MM.1S (cell line): ENCODE measurements around the gene SEZ6L.

ENCODE experiments used
- DNase-seq: peaks from one replicate; pipeline ENCODE4 v3.0.0-alpha.2; 2015
- H2AFZ ChIP-seq: fragments of 300-600 bp; sonication (generic); 2 replicates; pipeline ENCODE4 v1.6.0; 2016; ENCODE audit warnings: antibody characterized with exemption, low read length
- H3F3A ChIP-seq: fragments of 300-600 bp; sonication (generic); 2 replicates; pipeline ENCODE4 v1.6.1; 2016; ENCODE audit warnings: mild to moderate bottlenecking, antibody characterized with exemption, low read length, moderate library complexity, mixed read lengths; ENCODE audit not compliant: insufficient read depth
- H3K27ac ChIP-seq: fragments of 300-600 bp; sonication (generic); 2 replicates; pipeline ENCODE4 v1.5.1; 2016; ENCODE audit warnings: mild to moderate bottlenecking, low read length
- H3K27me3 ChIP-seq: fragments of 300-600 bp; sonication (generic); replicated peaks from 2 replicates; pipeline ENCODE4 v1.6.0; 2016; ENCODE audit warnings: low read length; ENCODE audit not compliant: insufficient read depth
- H3K36me3 ChIP-seq: fragments of 300-600 bp; sonication (generic); replicated peaks from 2 replicates; pipeline ENCODE4 v1.6.1; 2016; ENCODE audit warnings: mild to moderate bottlenecking, low read length, mixed read lengths; ENCODE audit not compliant: insufficient read depth
- H3K4me1 ChIP-seq: fragments of 300-600 bp; sonication (generic); 2 replicates; pipeline ENCODE4 v1.6.1; 2016; ENCODE audit warnings: low read length, mixed read lengths
- H3K4me2 ChIP-seq: fragments of 300-600 bp; sonication (generic); 2 replicates; pipeline ENCODE4 v1.6.0; 2016; ENCODE audit warnings: low read depth, low read length
- H3K4me3 ChIP-seq: fragments of 300-600 bp; sonication (generic); 2 replicates; pipeline ENCODE4 v1.5.1; 2016; ENCODE audit warnings: low read length, mixed read lengths
- H3K79me2 ChIP-seq: fragments of 300-600 bp; sonication (generic); 2 replicates; pipeline ENCODE4 v1.6.1; 2016; ENCODE audit warnings: mixed run types, low read length, mixed read lengths
- H3K9ac ChIP-seq: fragments of 300-600 bp; sonication (generic); 2 replicates; pipeline ENCODE4 v1.6.1; 2016; ENCODE audit warnings: low read length, mixed read lengths
- H3K9me2 ChIP-seq: fragments of 300-600 bp; sonication (generic); replicated peaks from 2 replicates; pipeline ENCODE4 v1.6.1; 2016; ENCODE audit warnings: mild to moderate bottlenecking, low read length, mixed read lengths; ENCODE audit not compliant: insufficient read depth
- H3K9me3 ChIP-seq: fragments of 300-600 bp; sonication (generic); replicated peaks from 2 replicates; pipeline ENCODE4 v1.6.1; 2016; ENCODE audit warnings: mild to moderate bottlenecking, low read length, mixed read lengths; ENCODE audit not compliant: insufficient read depth
- H4K20me1 ChIP-seq: fragments of 300-600 bp; sonication (generic); 2 replicates; pipeline ENCODE4 v1.6.1; 2016; ENCODE audit warnings: mild to moderate bottlenecking, low read length, moderate library complexity, mixed read lengths; ENCODE audit not compliant: insufficient read depth
- CTCF ChIP-seq: fragments of 300-600 bp; sonication (generic); IDR thresholded peaks from 2 replicates; pipeline ENCODE4 v1.5.1; 2016; ENCODE audit warnings: antibody characterized with exemption, low read length, mixed read lengths
- EZH2 ChIP-seq: fragments of 300-600 bp; sonication (generic); optimal IDR thresholded peaks from 2 replicates; pipeline ENCODE3; 2017; ENCODE audit warnings: low read depth, mild to moderate bottlenecking, antibody characterized with exemption, low read length, mixed read lengths
- EZH2phosphoT487 ChIP-seq: fragments of 300-600 bp; sonication (generic); IDR thresholded peaks from 2 replicates; pipeline ENCODE4 v1.6.1; 2018; ENCODE audit warnings: antibody characterized with exemption, low read length

SEZ6L gene

DNA sequence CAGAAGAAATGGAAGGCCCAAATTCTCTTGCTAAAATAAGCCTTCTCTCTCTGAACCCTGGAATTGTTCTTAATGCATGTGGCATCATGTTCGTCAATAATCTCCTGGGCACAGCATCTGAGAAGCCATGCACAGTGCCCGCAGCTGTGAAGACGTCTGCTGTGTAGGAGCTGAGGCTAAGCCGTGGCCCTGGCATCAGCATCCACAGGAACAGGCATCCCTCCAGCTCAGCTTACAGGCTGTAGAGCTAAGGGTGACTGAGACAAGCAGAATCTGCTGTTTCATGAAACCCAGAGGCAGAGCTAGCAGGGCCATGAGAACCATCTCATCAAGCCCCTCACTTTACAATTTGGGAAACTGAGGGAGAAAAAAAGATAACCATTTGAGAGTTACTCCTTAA, 60.6 kb downstream of the SEZ6L start:
- H3K9me2 ChIP-seq: no peaks in the 10 kb centered on the region
- no peak for DNase-seq

DNA sequence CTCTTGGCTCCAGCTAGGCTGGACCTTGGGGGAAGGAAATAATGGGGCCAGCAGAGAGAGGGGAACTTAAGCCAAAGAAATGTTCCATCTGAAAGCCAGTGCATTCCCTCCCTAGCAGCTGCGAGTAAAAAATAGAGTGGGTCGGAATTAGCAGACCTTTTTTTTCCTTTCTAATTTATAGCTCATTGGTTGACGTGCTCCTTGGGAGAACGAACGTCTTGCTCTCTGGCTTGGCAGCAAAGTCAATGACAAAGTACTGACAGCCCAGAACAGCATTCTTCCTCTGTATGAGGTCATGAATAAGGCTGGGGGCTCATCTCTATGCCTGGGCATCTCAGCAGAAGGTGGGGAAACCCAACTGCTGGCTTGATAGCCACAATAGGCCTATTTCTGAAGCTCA, 65.0 kb downstream of the SEZ6L start:
- no peaks in the 10 kb centered on the region for H3K79me2 ChIP-seq
- peaks cover 98% of the 10 kb centered on the region for H3K27me3 ChIP-seq
- H3K36me3 ChIP-seq: no peaks in the 10 kb centered on the region
- TF ChIP-seq EZH2phosphoT487: no peak
- TF ChIP-seq EZH2: no peak
- no peak for TF ChIP-seq CTCF
- H3K4me1 ChIP-seq: no peaks in the 10 kb centered on the region
- H3K9me2 ChIP-seq: no peaks in the 10 kb centered on the region
- no peak overlapping the region for H3K4me3 ChIP-seq
- DNase-seq: no peak
- H3F3A ChIP-seq: no peaks in the 10 kb centered on the region
- no peaks in the 10 kb centered on the region for H4K20me1 ChIP-seq
- H2AFZ ChIP-seq: no peak overlapping the region
- H3K27ac ChIP-seq: no peak overlapping the region
- no peak overlapping the region for H3K9ac ChIP-seq
- H3K9me3 ChIP-seq: no peaks in the 10 kb centered on the region
- H3K4me2 ChIP-seq: no peak overlapping the region

More for the DNA sequence above, 60.6 kb downstream of the SEZ6L start:
- Histone ChIP-seq H3K9ac (no peak overlapping the region), H4K20me1 (no peaks in the 10 kb centered on the region), H3K4me3 (no peak overlapping the region), H3K27ac (no peak overlapping the region), H3K9me3 (no peaks in the 10 kb centered on the region), H3K4me2 (no peak overlapping the region), H3K36me3 (no peaks in the 10 kb centered on the region), H3K4me1 (no peaks in the 10 kb centered on the region), H3K79me2 (no peaks in the 10 kb centered on the region), H3K27me3 (peaks cover 82% of the 10 kb centered on the region), H2AFZ (no peak overlapping the region), H3F3A (no peaks in the 10 kb centered on the region)
- TF ChIP-seq EZH2phosphoT487: no peak
- no peak for TF ChIP-seq EZH2
- TF ChIP-seq CTCF: no peak

DNA sequence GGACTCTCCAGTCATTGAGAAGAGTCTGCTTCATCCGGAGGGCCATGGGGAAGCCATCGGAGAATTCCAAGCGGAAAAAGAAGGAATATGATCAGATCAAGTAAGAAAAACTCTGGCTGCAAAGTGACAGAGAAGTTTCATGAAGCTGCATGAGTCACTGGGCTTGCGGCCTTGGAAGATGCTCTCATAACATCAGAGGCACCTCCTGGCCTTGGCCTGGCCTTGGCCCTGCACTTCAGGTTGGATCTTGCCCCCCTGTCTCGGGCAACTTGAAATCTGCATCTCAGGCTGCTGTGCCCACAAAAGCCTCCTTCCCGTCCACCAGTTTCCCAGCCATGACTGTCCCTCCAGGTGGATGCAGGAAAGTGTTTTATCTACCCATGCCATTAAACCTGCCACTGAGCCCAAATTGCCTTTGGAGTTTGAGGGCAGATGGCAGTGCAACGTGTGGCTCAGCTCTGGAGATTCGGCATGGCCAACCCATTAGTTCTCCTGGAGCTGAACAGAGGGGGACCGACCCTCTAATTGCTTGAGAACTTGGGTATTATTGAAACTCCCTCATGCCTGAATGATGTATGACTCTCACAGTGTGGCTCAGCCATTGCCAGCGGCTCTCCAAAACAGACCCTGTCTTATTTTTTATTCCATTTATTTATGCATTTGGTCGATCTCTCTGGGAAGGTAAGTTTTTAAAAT, 66.7 kb downstream of the SEZ6L start:
- no peaks in the 10 kb centered on the region for H3K9me2 ChIP-seq
- H3K79me2 ChIP-seq: no peaks in the 10 kb centered on the region
- H3K4me1 ChIP-seq: no peaks in the 10 kb centered on the region
- H3K9ac ChIP-seq: no peak overlapping the region
- H4K20me1 ChIP-seq: no peaks in the 10 kb centered on the region
- no peak overlapping the region for H3K4me3 ChIP-seq
- DNase-seq: no peak
- no peaks in the 10 kb centered on the region for H3F3A ChIP-seq
- H3K27ac ChIP-seq: no peak overlapping the region
- H3K9me3 ChIP-seq: no peaks in the 10 kb centered on the region
- TF ChIP-seq EZH2 (no peak), CTCF (no peak), EZH2phosphoT487 (no peak)
- no peaks in the 10 kb centered on the region for H3K36me3 ChIP-seq
- no peak overlapping the region for H2AFZ ChIP-seq
- H3K27me3 ChIP-seq: peaks cover 84% of the 10 kb centered on the region
- H3K4me2 ChIP-seq: no peak overlapping the region
